Measurements from ENCODE around the gene CCSER2.

GRCh38 chr10:84494849-84495180 lies 166.4 kb downstream of the CCSER2 start:
- no peak for TF ChIP-seq CTCF (IDR thresholded peaks at IDR 0.05)
- TF ChIP-seq POLR2A (IDR thresholded peaks at IDR 0.05), result no peak

Measured in esophagus squamous epithelium (tissue), 4 donors.